ENCODE results near the gene SSBP4. TPM values are rescaled to one million over a fixed set of nuclear protein-coding genes. Genes with fewer than 3 reads are reported as not detected.

Gene SSBP4
- 69.7 and 112 TPM in 2 replicates for total RNA-seq

GRCh38 chr19:18419195-18419698, at the start of gene SSBP4:
Gene SSBP4, plus strand, starts transcription at chr19:18419398. Its CDS starts 251 bp downstream, at chr19:18419649.

GRCh38 chr19:18385675-18386542, 33.3 kb upstream of the SSBP4 start, which contains the start of gene GDF15:
Gene GDF15, plus strand, starts transcription at chr19:18386158. Its CDS starts 32 bp downstream, at chr19:18386190.

GRCh38 chr19:18397242-18398202, 21.7 kb upstream of the SSBP4 start, which contains the start of gene LRRC25:
Gene LRRC25, minus strand, starts transcription at chr19:18397622. Its CDS starts 659 bp downstream, at chr19:18396963.

GRCh38 chr19:18437491-18438330, 18.5 kb downstream of the SSBP4 start, which contains the start of gene ISYNA1:
Gene ISYNA1, minus strand, starts transcription at chr19:18438133. Its CDS starts 154 bp downstream, at chr19:18437979.

Other genes starting within 250 kb of the SSBP4 start
- 17.2 and 23.0 TPM in 2 replicates for gene IFI30, start 245.6 kb upstream of the SSBP4 start, total RNA-seq
- 6.7 and 9.3 TPM in 2 replicates for gene MPV17L2, start 226.2 kb upstream of the SSBP4 start, total RNA-seq
- 2.0 and 5.5 TPM in 2 replicates for gene RAB3A, start 215.4 kb upstream of the SSBP4 start, total RNA-seq
- gene PDE4C, start 193.0 kb upstream of the SSBP4 start, total RNA-seq: 0.87 and 6.0 TPM in 2 replicates
- gene IQCN, start 144.9 kb upstream of the SSBP4 start, total RNA-seq: 1.8 and 1.9 TPM in 2 replicates
- gene JUND, start 137.8 kb upstream of the SSBP4 start, total RNA-seq: 156 and 224 TPM in 2 replicates
- 131 and 245 TPM in 2 replicates for gene LSM4, start 96.3 kb upstream of the SSBP4 start, total RNA-seq
- 39.9 and 82.7 TPM in 2 replicates for gene PGPEP1, start 78.8 kb upstream of the SSBP4 start, total RNA-seq
- gene GDF15, start 33.2 kb upstream of the SSBP4 start, total RNA-seq: 37.7 and 138 TPM in 2 replicates
- gene LRRC25, start 21.8 kb upstream of the SSBP4 start, total RNA-seq: 0.15 and 0.50 TPM in 2 replicates
- gene ISYNA1, start 18.7 kb downstream of the SSBP4 start, total RNA-seq: 8.1 and 26.5 TPM in 2 replicates
- gene ELL, start 102.7 kb downstream of the SSBP4 start, total RNA-seq: 12.9 and 18.7 TPM in 2 replicates
- gene FKBP8, start 124.2 kb downstream of the SSBP4 start, total RNA-seq: 282 and 430 TPM in 2 replicates
- gene KXD1, start 138.5 kb downstream of the SSBP4 start, total RNA-seq: 93.1 and 122 TPM in 2 replicates
- 690 and 1,149 TPM in 2 replicates for gene UBA52, start 152.5 kb downstream of the SSBP4 start, total RNA-seq
- 49.8 and 63.1 TPM in 2 replicates for gene REX1BD, start 169.4 kb downstream of the SSBP4 start, total RNA-seq
- 9.5 and 28.8 TPM in 2 replicates for gene CRLF1, start 187.4 kb downstream of the SSBP4 start, total RNA-seq
- 0.29 and 4.6 TPM in 2 replicates for gene TMEM59L, start 193.5 kb downstream of the SSBP4 start, total RNA-seq
- gene KLHL26, start 217.6 kb downstream of the SSBP4 start, total RNA-seq: 8.3 and 16.7 TPM in 2 replicates